CD4-positive, alpha-beta T cell (primary cell): ENCODE measurements around the gene BATF3. TPM values are rescaled to one million over a fixed set of nuclear protein-coding genes. Genes with fewer than 3 reads are reported as not detected.

Experiments used
- ATAC-seq: fragments of 200-7000 bp; cut with Tn5 transposase; one replicate; pipeline ENCODE4 v1.10.0; 2022; ENCODE audit warnings: mild to moderate bottlenecking; ENCODE audit not compliant: poor library complexity
- CTCF ChIA-PET: fragments of 350-600 bp; sonication (Branson Sonifier 250); formaldehyde crosslinking; loops from one replicate; lab custom pipeline; 2021; ENCODE audit warnings: antibody characterized with exemption, inconsistent platforms; lab: Charles Lee
- POLR2A ChIA-PET: fragments of 350-600 bp; sonication (Branson Sonifier 250); formaldehyde crosslinking; loops from one replicate; lab custom pipeline; 2021; ENCODE audit warnings: antibody characterized with exemption, inconsistent platforms; lab: Charles Lee
- DNase-seq, 14 experiments: peaks; one replicate each; pipeline ENCODE4 v3.0.0-alpha.2; 2013 to 2020; ENCODE audit warnings: mixed read lengths in 2 of 14
- H3K27ac ChIP-seq, 2 donors: one replicate each; pipeline versions ENCODE4 v1.5.1 to v1.7.0; 2013; ENCODE audit warnings: low read length in 2 of 2, low read depth in 1 of 2, mild to moderate bottlenecking in 1 of 2
- H3K27me3 ChIP-seq, 2 experiments: 1 replicate in 1 of 2; 2 replicates in 1 of 2; pipeline versions ENCODE4 v1.6.1 to v1.7.0; 2013; ENCODE audit warnings: low read length in 2 of 2, control low read depth in 1 of 2, mild to moderate bottlenecking in 1 of 2, moderate library complexity in 1 of 2; ENCODE audit not compliant: insufficient read depth in 2 of 2, control insufficient read depth in 1 of 2
- H3K36me3 ChIP-seq: one replicate; pipeline ENCODE4 v1.6.1; 2013; ENCODE audit warnings: low read length, control low read depth; ENCODE audit not compliant: insufficient read depth
- H3K4me1 ChIP-seq: one replicate; pipeline ENCODE4 v1.6.1; 2013; ENCODE audit warnings: low read length, control low read depth; ENCODE audit not compliant: insufficient read depth
- H3K4me3 ChIP-seq: one replicate; pipeline ENCODE4 v1.5.1; 2013; ENCODE audit warnings: mild to moderate bottlenecking, low read length, moderate library complexity
- H3K9me3 ChIP-seq, 2 experiments: 1 replicate in 1 of 2; 2 replicates in 1 of 2; pipeline versions ENCODE4 v1.6.1 to v1.7.0; 2013; ENCODE audit warnings: low read length in 2 of 2, mild to moderate bottlenecking in 2 of 2, control low read depth in 1 of 2, moderate library complexity in 1 of 2; ENCODE audit not compliant: control insufficient read depth in 1 of 2, insufficient read depth in 1 of 2
- H3K27ac Mint-ChIP-seq: one replicate; pipeline ENCODE4 v1.8.0; 2020; ENCODE audit warnings: mixed read lengths
- H3K27me3 Mint-ChIP-seq: one replicate; pipeline ENCODE4 v1.8.0; 2021; ENCODE audit warnings: mixed read lengths
- H3K36me3 Mint-ChIP-seq: one replicate; pipeline ENCODE4 v1.8.0; 2021; ENCODE audit warnings: low read depth, mixed read lengths
- H3K4me1 Mint-ChIP-seq: one replicate; pipeline ENCODE4 v1.8.0; 2021; ENCODE audit warnings: low read depth, mixed read lengths
- H3K4me3 Mint-ChIP-seq: one replicate; pipeline ENCODE4 v1.8.0; 2020; ENCODE audit warnings: mild to moderate bottlenecking, mixed read lengths
- H3K9me3 Mint-ChIP-seq: one replicate; pipeline ENCODE4 v1.8.0; 2020; ENCODE audit warnings: mixed read lengths
- intact Hi-C, 2 experiments: fragments of 100-400 bp; cut with DNase I in 1 of 2; cut with micrococcal nuclease in 1 of 2; formaldehyde crosslinking; loops; one replicate each; pipeline versions ENCODE4 v1.15.1 to v1.9.0; 2023 to 2025; cut with DNase I, micrococcal nuclease
- total RNA-seq, 174 experiments: library from RNA in 2 of 174; stranded (reverse) in 2 of 174; gene quantifications; one replicate each; pipeline ENCODE4 v1.2.3 and lab custom pipeline; 2021 to 2026
- TF ChIP-seq, protein P1 (sequence below): fragments of 200-600 bp; IDR thresholded peaks from one replicate; pipeline ENCODE4 v1.8.0; 2022; ENCODE audit warnings: antibody characterized with exemption, mild to moderate bottlenecking

BATF3 gene
- total RNA-seq, 2 experiments from 2014 or later, result 0.92 to 1.2 TPM

DNA sequence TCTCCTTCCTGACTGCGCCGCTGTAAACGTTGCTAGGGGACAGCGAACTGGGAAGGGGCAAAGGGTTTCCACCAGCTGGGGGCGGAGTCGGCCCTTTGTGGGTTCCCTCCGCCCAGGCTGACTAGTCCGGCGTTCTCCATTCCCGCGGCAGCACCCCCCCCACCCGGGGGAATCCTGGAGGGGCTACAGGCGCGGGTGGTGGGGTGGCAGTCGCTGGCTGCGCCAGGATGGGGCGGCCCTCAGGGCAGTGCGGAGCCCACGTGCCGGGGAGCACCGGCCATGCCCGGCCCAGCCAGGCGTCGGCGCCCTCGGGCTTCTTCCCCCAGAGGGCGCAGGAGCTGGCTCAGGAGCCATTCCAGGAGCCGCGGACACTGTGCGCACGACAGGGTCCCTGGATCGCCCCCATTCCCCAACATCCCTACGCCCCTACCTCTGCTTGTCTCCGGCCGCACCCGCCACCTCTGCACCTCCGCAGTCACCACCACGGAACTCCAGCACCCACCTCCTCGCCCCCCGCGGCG lies 476 bp downstream of the BATF3 start:
- TF ChIP-seq, protein P1, sequence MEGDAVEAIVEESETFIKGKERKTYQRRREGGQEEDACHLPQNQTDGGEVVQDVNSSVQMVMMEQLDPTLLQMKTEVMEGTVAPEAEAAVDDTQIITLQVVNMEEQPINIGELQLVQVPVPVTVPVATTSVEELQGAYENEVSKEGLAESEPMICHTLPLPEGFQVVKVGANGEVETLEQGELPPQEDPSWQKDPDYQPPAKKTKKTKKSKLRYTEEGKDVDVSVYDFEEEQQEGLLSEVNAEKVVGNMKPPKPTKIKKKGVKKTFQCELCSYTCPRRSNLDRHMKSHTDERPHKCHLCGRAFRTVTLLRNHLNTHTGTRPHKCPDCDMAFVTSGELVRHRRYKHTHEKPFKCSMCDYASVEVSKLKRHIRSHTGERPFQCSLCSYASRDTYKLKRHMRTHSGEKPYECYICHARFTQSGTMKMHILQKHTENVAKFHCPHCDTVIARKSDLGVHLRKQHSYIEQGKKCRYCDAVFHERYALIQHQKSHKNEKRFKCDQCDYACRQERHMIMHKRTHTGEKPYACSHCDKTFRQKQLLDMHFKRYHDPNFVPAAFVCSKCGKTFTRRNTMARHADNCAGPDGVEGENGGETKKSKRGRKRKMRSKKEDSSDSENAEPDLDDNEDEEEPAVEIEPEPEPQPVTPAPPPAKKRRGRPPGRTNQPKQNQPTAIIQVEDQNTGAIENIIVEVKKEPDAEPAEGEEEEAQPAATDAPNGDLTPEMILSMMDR, result peak; percentile 64
- Histone ChIP-seq H3K36me3 (no peaks in the 10 kb centered on the region), H3K27me3 (no peaks in the 10 kb centered on the region), H3K9me3 (no peaks in the 10 kb centered on the region), H3K27ac (no peak overlapping the region), H3K4me3 (peak overlapping the region; percentile 62), H3K4me1 (peaks cover 34% of the 10 kb centered on the region)
- ChIA-PET CTCF (interaction anchor here (0.9 to 1.7 kb wide), 3 partner anchors 51 to 84 kb away, joined by 3 to 6 read pairs (median 5); no protein-coding TSS in a partner anchor), POLR2A (interaction anchor here (1.8 kb wide), 1 partner anchor 92 kb away, joined by 5 read pairs; the partner anchor contains the start of gene NSL1)
- Mint-ChIP-seq H3K27ac (no peak overlapping the region), H3K4me3 (peak overlapping the region; percentile 92), H3K27me3 (no peaks in the 10 kb centered on the region), H3K36me3 (no peaks in the 10 kb centered on the region), H3K9me3 (no peaks in the 10 kb centered on the region), H3K4me1 (peaks cover 50% of the 10 kb centered on the region)
- DNase-seq (peak in 13 of 14 experiments; percentile 21 to 79 (median 30)), ATAC-seq (peak; percentile 60)
- intact Hi-C loops, result loop anchor here in 1 of 2 experiments (2.0 kb wide), 1 partner anchor 62 kb away; no protein-coding TSS in a partner anchor

DNA sequence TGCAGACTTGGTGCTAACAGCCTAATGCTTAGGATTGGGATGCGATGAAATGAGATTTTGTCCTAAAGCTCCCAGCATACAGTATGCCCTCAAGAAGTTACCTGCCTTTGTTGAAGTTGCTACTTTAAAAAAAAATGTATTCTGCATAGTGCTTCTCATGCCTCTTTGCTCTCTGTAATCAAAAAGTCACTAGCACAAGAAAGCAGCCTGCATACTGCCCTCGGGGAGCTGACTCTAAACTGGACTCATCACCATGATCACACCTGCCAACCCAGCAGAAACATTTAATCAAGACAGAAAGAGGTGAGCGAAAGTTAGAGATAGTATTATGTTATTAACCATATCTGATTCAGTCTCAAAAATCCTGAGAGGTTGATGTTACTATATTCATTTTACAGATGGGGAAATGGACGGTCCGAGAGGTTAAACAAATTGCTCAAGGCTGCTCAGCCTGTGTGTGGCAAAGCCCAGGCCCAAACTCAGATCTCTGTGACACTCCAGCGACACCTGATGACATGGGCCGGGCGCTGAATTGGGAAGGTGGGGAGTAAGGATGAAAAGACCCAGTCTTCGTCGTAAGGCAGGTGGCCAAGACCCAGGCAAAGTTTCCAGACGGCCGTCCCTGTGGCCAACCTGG lies 1.1 kb downstream of the BATF3 start:
- Histone ChIP-seq H3K4me1 (peaks cover 34% of the 10 kb centered on the region), H3K4me3 (peak overlapping the region; percentile 62), H3K9me3 (no peaks in the 10 kb centered on the region), H3K27me3 (no peaks in the 10 kb centered on the region), H3K36me3 (no peaks in the 10 kb centered on the region), H3K27ac (no peak overlapping the region)
- Mint-ChIP-seq H3K27me3 (no peaks in the 10 kb centered on the region), H3K9me3 (no peaks in the 10 kb centered on the region), H3K4me1 (peaks cover 50% of the 10 kb centered on the region), H3K27ac (peak overlapping the region; percentile 19), H3K4me3 (peak overlapping the region; percentile 92), H3K36me3 (no peaks in the 10 kb centered on the region)
- POLR2A ChIA-PET, result interaction anchor here (1.8 kb wide), 1 partner anchor 93 kb away, joined by 5 read pairs; the partner anchor contains the start of gene NSL1
- TF ChIP-seq, protein P1, result no peak
- CTCF ChIA-PET, result interaction anchor here (0.9 to 1.7 kb wide), 5 partner anchors 34 to 221 kb away, joined by 3 to 6 read pairs (median 4); no protein-coding TSS in a partner anchor
- DNase-seq (no peak), ATAC-seq (no peak)
- intact Hi-C loops, result loop anchor here in 1 of 2 experiments (2.0 kb wide), 1 partner anchor 62 kb away; no protein-coding TSS in a partner anchor

DNA sequence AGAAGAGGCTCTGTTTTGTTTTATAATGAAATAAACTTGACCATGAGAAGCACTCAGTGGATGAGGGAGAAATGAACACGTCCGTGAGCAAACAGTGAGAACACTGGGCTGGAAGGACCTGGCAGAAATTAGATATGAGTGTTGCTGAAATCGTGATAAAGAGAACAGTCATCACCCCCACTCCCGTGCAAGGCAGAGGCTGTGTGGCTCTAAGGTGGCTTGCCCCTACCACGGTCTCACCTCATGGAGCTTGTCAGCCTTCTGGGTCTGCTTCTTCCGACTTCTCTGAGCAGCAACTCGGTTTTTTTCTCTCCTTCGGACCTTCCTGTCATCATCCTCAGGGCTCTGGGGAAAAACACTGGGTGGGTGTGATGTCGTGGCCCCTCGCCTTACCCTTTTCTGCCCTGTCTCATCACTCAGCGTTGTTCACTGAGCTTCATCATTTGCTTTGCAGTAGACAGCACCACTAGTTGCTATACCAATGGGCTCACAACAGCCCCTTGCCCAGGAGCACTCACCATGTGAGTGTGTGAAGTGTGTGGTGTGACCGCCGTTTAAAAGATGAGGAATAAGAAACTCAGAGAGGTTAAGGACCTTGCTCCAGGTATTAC lies 2.8 kb downstream of the BATF3 start:
- TF ChIP-seq, protein P1, result no peak
- no peaks in the 10 kb centered on the region for H3K27me3 ChIP-seq
- H3K4me3 ChIP-seq, result no peak overlapping the region
- H3K27ac ChIP-seq, result no peak overlapping the region
- peaks cover 34% of the 10 kb centered on the region for H3K4me1 ChIP-seq
- Mint-ChIP-seq H3K36me3 (no peaks in the 10 kb centered on the region), H3K4me3 (peak overlapping the region; percentile 78), H3K4me1 (peaks cover 38% of the 10 kb centered on the region), H3K27ac (no peak overlapping the region), H3K27me3 (no peaks in the 10 kb centered on the region), H3K9me3 (no peaks in the 10 kb centered on the region)
- H3K9me3 ChIP-seq, result no peaks in the 10 kb centered on the region
- H3K36me3 ChIP-seq, result no peaks in the 10 kb centered on the region
- intact Hi-C loops, result no loop called here
- CTCF ChIA-PET, result interaction anchor here (1.7 kb wide), 1 partner anchor 220 kb away, joined by 4 read pairs; no protein-coding TSS in a partner anchor
- POLR2A ChIA-PET, result no interaction called here
- DNase-seq (no peak), ATAC-seq (no peak)
